HepG2 (cell line): ENCODE measurements around the gene VARS2. TPM values are rescaled to one million over a fixed set of nuclear protein-coding genes. Genes with fewer than 3 reads are reported as not detected.

Experiments
- ARID4A ChIP-seq: sonication (generic); formaldehyde crosslinking; IDR thresholded peaks from 2 replicates; pipeline ENCODE4 v1.5.0; 2020; ENCODE audit warnings: mild to moderate bottlenecking, missing genetic modification reagents, borderline replicate concordance
- CHD4 ChIP-seq: fragments of 200-600 bp; sonication (generic); IDR thresholded peaks from 2 replicates; pipeline ENCODE4 v1.7.0; 2017; ENCODE audit warnings: mild to moderate bottlenecking, low read length, borderline replicate concordance
- DBP ChIP-seq: sonication (generic); formaldehyde crosslinking; IDR thresholded peaks from 2 replicates; pipeline ENCODE4 v1.4.0; 2020; ENCODE audit warnings: missing genetic modification reagents; ENCODE audit errors: not compliant biosample characterization
- KLF16 ChIP-seq, 2 experiments: sonication (generic) in 1 of 2; formaldehyde crosslinking in 1 of 2; IDR thresholded peaks; 2 replicates each; pipeline versions ENCODE4 v1.6.1 to v1.8.0; 2016 to 2023; ENCODE audit warnings: missing genetic modification reagents in 2 of 2, missing compliant biosample characterization in 1 of 2
- PAWR ChIP-seq: sonication (generic); formaldehyde crosslinking; IDR thresholded peaks from 2 replicates; pipeline ENCODE4 v1.4.0; 2020; ENCODE audit warnings: missing genetic modification reagents, mild to moderate bottlenecking, borderline replicate concordance
- RNF2 ChIP-seq: fragments of 450-650 bp; conservative IDR thresholded peaks from 2 replicates; pipeline ENCODE4 v1.6.1; 2016; ENCODE audit warnings: low read depth
- SIX4 ChIP-seq: sonication (generic); formaldehyde crosslinking; IDR thresholded peaks from 2 replicates; pipeline ENCODE4 v1.4.0; 2020; ENCODE audit warnings: missing genetic modification reagents
- SMAD3 ChIP-seq: sonication (generic); formaldehyde crosslinking; IDR thresholded peaks from 2 replicates; pipeline ENCODE4 v1.4.0; 2020; ENCODE audit warnings: missing genetic modification reagents
- SNAPC2 ChIP-seq: sonication (generic); formaldehyde crosslinking; IDR thresholded peaks from 2 replicates; pipeline ENCODE4 v1.8.1; 2022; ENCODE audit warnings: mild to moderate bottlenecking, missing genetic modification reagents
- ZFP36L1 ChIP-seq: sonication (generic); formaldehyde crosslinking; IDR thresholded peaks from 2 replicates; pipeline ENCODE4 v1.8.0; 2022; ENCODE audit warnings: mild to moderate bottlenecking, missing genetic modification reagents, moderate library complexity
- ZNF142 ChIP-seq: sonication (generic); formaldehyde crosslinking; IDR thresholded peaks from 2 replicates; pipeline ENCODE4 v1.4.0; 2020; ENCODE audit warnings: missing genetic modification reagents
- ZNF569 ChIP-seq: sonication (generic); formaldehyde crosslinking; IDR thresholded peaks from 2 replicates; pipeline ENCODE4 v1.5.0; 2020; ENCODE audit warnings: mild to moderate bottlenecking, missing genetic modification reagents, moderate library complexity, borderline replicate concordance
- ZSCAN9 ChIP-seq: IDR thresholded peaks from 2 replicates; pipeline ENCODE4 v1.6.1; 2016; ENCODE audit warnings: borderline replicate concordance
- ZUFSP ChIP-seq: sonication (generic); formaldehyde crosslinking; IDR thresholded peaks from 2 replicates; pipeline ENCODE4 v1.9.0; 2021; ENCODE audit warnings: missing genetic modification reagents, mild to moderate bottlenecking, borderline replicate concordance
- polyA plus RNA-seq, 8 experiments: library from polyadenylated mRNA; depleted of rRNA in 3 of 8; stranded (reverse) in 7 of 8; unstranded in 1 of 8; fragments of >200 nt; fragmentation: Illumina TruSeq in 4 of 8; extraction: Trizol in 4 of 8; gene quantifications; 2 replicates each; pipeline versions ENCODE4 v1.2.1 to v1.2.3, GENCODE V29; 2011 to 2016; ENCODE audit warnings: low read depth in 4 of 8, missing spikeins in 1 of 8, mixed read lengths in 1 of 8; ENCODE audit not compliant: insufficient read depth in 1 of 8
- total RNA-seq, 5 experiments: library from RNA; depleted of rRNA; stranded (reverse); fragments of >200 nt; fragmentation: Illumina TruSeq; extraction: Trizol; gene quantifications; 2 replicates each; pipeline ENCODE4 v1.2.3, GENCODE V29; 2016; ENCODE audit warnings: low read depth in 1 of 5

VARS2 gene
- total and polyA plus RNA-seq, 2 of the 13 experiments (the other 11 are each of a cell fraction or from before 2014, with no cell fraction given), result 61.8 to 71.8 TPM

- TF ChIP-seq ZNF142 (CRISPR knock-in tag) (no peak), ZFP36L1 (CRISPR knock-in tag) (0 out of 2 replicates have a peak, but pooled peaks have one; percentile 41), ARID4A (CRISPR knock-in tag) (peak; percentile 47; the same call in 1 of the 2 replicates), SIX4 (CRISPR knock-in tag) (peak; percentile 16; the same call in 1 of the 2 replicates), SNAPC2 (CRISPR knock-in tag) (no peak), KLF16 (CRISPR knock-in tag; IDR thresholded peaks at IDR 0.05) (peak in 1 of 2 experiments; percentile 49; a peak in 1 of 4 replicates), ZSCAN9 (no peak), PAWR (0 out of 2 replicates have a peak, but pooled peaks have one; percentile 21), ZUFSP (CRISPR knock-in tag) (no peak), ZNF569 (CRISPR knock-in tag) (no peak), RNF2 (no peak), CHD4 (no peak), DBP (no peak), SMAD3 (CRISPR knock-in tag) (peak; percentile 13; the same call in 1 of the 2 replicates)
These were observed 28.5 kb upstream of the VARS2 start (continued) for GRCh38 chr6:30885481-30885998.
